GM12874 (cell line): ENCODE measurements around the gene OR2A25.

ENCODE experiments used
- CTCF ChIP-seq: IDR thresholded peaks from 2 replicates; pipeline ENCODE4 v1.5.1; 2011; ENCODE audit warnings: low read depth, mild to moderate bottlenecking, control low read depth, low read length, moderate library complexity; ENCODE audit not compliant: insufficient read depth

Gene OR2A25

GRCh38 chr7:144085978-144086377 lies 16.4 kb downstream of the OR2A25 start, which contains the start of gene OR2A12:
Gene OR2A12, plus strand, starts transcription at chr7:144086278. Its CDS starts 8,830 bp downstream, at chr7:144095108.
- no peak for TF ChIP-seq CTCF

GRCh38 chr7:144086730-144087129 lies 17.1 kb downstream of the OR2A25 start:
- TF ChIP-seq CTCF: no peak

- no peak for TF ChIP-seq CTCF
These were observed 17.6 kb downstream of the OR2A25 start for GRCh38 chr7:144087230-144087629.

- no peak for TF ChIP-seq CTCF
These were observed 21.1 kb downstream of the OR2A25 start for GRCh38 chr7:144090667-144091066.

- TF ChIP-seq CTCF: no peak
These were observed 29.2 kb downstream of the OR2A25 start for GRCh38 chr7:144098776-144099175.

GRCh38 chr7:144100607-144101006 lies 31.0 kb downstream of the OR2A25 start:
- no peak for TF ChIP-seq CTCF

- no peak for TF ChIP-seq CTCF
These were observed 32.4 kb downstream of the OR2A25 start for GRCh38 chr7:144102041-144102440.

- no peak for TF ChIP-seq CTCF
These were observed 35.6 kb downstream of the OR2A25 start for GRCh38 chr7:144105211-144105610.
